ENCODE results near the gene MADD.
A peak's percentile ranks its signal among the peaks of the same experiment; 100 is the strongest.

Gene MADD

GRCh38 chr11:47356129-47356997 is 86.4 kb downstream of the MADD start:
- DNase-seq (ENCODE audit: low spot score): no peak

DNA sequence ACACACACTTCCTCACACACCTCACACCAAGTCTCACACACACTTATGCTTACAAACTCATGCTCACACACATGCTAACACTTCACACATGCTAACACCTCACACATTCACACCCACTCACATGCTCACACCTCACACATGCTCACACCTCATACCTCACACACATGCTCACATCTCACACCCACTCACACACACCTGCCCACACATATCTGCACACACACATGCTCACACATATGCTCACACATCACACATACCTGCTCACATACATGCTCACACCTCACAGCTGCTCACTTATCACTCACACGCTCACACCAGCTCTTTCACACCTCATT is 87.0 kb downstream of the MADD start:
- DNase-seq (ENCODE audit: low spot score): no peak

- no peak for DNase-seq (ENCODE audit: low spot score)
These were observed 88.2 kb downstream of the MADD start for GRCh38 chr11:47357985-47358730.

DNA sequence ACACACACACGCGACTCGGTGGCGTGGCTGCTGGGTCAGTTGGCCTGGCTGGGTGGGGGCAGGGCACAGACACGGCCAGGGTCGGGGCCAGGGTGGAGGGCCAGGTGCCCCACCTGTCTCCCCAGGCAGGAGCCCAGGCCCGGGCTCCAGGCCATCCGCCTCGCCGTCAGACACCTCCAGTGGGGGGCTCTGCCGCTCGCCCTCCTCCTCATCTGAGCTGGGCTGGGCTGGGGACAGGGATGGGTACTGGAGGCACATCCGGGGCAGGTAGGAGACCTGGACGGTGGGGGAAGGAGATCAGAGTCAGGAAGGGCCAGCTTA is 88.8 kb downstream of the MADD start:
- no peak for DNase-seq (ENCODE audit: low spot score)

DNA sequence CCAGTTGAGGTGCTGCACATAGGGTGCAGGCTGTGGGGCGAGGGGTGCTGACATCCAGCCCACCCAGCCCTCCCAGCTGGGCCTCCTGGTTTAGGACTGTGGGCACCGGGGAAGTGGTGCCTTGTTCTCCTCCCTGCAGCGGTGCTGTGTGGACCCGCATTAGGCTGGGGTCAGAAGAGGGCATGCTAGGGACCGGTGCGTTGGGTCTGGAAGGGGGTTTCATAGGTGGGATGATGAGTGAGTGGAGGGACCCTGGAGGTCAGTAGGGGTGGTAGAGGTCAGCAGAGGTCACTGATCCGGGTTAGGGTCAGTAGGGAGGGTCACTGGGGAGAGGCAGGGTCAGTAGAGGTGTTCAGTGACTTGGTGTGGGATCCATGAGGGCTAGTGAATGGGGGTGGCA is 89.2 kb downstream of the MADD start:
- DNase-seq (ENCODE audit: low spot score): no peak

DNA sequence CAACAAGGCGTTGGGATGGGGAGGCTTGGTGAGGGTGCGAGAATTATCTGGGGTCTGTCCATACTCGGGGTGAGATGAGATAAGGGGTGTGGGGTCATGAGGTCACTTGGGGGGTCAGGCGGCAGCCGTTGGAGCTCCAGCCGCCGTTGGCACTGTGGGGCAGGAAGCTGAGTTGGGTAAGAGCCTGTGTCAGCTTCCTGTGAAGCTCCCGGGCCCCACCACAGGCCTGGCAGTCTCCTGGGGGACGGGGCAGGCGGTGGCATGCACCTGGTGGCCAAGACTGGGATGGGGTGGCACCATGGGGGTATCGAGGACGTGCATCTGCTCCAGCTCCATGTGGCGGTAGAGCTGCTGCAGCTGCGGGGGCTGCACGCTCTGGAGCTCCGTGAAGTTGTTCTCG is 89.7 kb downstream of the MADD start:
- no peak for DNase-seq (ENCODE audit: low spot score)

GRCh38 chr11:47360341-47360740 is 90.4 kb downstream of the MADD start:
- no peak for DNase-seq (ENCODE audit: low spot score)

DNA sequence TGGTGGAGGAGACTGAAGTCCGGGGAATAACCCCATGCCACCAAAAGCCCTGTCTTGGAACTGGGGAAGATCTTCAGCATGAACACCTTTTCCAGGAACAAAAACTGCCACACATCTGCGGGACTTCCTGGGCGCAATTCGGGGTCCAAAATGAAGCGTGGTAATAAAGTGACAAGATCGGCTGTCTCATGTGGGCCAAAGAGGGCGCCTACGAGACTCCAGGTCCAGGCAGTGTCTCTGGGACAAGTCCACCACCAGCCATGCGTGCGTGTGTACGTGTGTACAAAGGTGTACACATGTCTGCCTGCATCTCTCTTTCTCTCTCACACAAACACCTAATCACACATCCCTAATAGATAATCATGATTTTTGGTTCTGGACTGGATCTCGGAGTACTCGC is 91.5 kb downstream of the MADD start:
- no peak for DNase-seq (ENCODE audit: low spot score)

DNA sequence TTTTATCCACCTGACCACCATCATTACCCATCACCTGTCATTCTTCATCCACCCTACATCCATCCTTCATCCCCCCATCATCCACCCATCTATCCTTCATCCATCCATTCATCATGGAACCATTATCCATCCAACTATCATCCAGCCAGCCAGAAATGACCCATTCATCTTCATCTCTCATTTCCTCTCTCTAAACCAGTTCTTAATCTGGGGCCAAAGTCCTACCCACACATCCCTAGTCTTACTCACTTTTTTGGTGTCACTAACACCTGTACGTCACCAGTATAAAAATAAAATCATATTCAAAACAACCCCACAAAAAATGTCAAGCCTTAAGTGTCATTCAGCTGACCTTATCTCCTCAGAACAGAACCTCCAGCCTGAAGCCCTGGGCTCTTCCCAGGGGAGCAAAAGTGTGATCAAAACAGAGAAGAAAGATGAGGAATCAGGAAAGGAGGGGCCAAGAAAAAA is 96.1 kb downstream of the MADD start:
- DNase-seq (ENCODE audit: low spot score): no peak

DNA sequence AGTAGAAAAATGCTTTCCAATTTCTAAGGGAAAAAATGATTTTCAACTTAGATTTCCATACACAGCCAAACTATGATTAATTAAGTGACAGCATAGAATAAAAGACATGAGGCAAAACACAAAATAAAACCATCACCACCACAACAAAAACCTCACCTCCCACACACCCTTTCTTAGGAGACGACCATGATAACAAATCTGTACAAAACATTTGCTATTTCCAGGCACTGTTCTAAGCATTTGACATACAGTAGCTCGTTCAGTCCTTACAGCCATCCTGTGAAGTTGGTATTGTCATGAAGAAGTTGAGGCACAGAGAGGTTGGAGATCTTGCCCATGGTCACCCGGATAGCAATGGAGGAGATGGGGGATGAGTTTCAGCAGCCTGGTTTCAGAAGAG is 99.7 kb downstream of the MADD start:
- no peak for DNase-seq (ENCODE audit: low spot score)

- no peak for DNase-seq (ENCODE audit: low spot score)
These were observed 102.5 kb downstream of the MADD start for GRCh38 chr11:47372422-47372821.

- DNase-seq (ENCODE audit: low spot score): peak; percentile 71
These were observed 104.2 kb downstream of the MADD start for GRCh38 chr11:47373876-47374719.

DNA sequence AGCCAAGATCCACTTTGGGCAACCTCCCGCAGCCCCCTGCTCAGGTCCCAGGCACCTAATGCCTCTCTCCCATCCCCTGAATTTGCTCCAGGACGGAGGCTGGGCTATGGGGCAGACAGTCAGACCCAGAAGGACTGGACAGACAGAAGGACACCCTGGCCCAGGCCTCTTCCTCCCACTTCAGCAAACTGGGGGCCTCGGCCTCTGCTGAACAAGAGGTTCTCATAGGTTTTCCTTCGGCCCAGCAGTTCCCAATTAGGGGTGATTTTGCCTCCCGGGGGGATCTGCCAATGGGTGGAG is 104.7 kb downstream of the MADD start:
- no peak for DNase-seq (ENCODE audit: low spot score)

GRCh38 chr11:47375020-47375419 is 105.1 kb downstream of the MADD start:
- DNase-seq (ENCODE audit: low spot score): no peak

- DNase-seq (ENCODE audit: low spot score): no peak
These were observed 105.7 kb downstream of the MADD start for GRCh38 chr11:47375546-47376085.

DNA sequence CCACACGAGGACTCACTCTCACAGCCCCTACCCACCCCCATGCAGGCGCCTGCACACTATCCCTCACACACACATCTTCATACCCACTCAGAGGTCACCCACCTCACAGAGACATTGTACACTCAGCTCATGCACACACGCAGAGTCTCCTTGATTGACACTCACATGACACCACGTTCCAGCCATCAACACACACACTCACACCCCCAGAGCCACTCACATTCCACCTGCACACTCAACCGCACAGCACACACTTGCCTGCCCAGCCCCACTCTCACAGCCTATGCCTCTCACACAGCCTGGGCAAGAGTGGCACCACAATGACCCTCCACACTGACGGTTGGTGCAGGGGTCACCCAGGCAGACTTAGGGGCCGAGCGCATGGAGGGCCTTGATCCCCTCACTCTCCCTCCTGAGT is 106.2 kb downstream of the MADD start:
- DNase-seq (ENCODE audit: low spot score): no peak

GRCh38 chr11:47376525-47377371 is 106.8 kb downstream of the MADD start:
- no peak for DNase-seq (ENCODE audit: low spot score)

DNA sequence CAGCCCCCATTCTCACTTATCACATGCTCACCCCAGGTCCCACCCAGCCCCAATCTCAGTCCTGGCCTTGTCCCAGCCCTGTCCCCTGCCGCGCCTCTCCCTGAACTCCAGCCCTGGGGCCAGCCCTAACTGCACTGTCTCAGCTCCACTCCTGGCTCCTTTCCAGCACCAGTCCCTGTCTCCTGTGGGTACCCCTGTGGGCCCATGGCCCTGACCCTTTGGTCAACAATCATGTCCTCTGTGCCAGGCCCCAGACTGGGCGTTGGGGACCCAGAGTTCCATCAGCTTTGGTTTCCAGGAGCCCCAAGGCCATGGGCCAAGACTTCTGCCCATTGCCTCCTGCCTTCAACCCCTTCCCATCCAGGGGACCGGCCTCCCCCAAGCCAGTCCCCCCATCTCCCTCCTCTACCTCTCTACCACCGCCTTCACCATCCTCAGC is 107.7 kb downstream of the MADD start:
- DNase-seq (ENCODE audit: low spot score): no peak

DNA sequence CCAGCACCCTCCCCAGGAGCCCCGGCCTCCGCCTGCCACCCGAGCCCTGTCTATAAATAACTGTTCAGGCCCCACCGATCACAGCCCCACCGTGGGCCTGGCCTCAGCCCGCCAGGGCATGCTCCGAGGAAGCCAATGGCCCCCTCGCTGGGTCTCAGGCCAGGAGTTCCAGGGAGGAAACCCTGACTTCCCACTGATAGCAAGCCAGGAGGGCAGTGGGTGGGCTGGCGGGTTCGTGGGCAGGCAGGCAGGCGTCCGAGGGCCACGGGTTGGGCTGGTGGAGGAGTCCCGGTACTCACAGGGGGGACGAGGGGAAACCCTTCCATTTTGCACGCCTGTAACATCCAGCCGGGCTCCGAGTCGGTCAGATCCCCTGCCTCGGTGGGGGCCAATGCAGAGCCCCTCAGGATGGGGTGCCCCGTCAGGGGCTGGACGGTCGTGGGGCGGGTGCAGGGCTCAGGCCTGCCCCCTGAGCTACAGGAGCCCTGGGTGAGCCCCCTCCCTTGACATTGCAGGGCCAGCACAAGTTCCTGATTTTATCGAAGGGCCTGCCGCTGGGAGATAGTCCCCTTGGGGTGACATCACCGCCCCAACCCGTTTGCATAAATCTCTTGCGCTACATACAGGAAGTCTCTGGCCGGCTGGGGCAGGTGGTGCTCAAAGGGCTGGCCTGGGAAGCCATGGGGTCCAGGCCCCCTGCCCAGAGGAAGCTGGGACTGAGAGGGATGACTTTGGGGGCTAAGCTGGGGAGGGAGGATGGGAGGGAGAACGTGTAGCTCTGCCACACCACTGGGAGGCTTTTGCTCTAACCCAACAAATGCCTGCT is 108.3 kb downstream of the MADD start, which contains the start of gene SPI1:
Gene SPI1 (minus strand): TSS at position 538 of the 826 bp plus-strand sequence. CDS start 194 bp downstream, at position 344.
- no peak for DNase-seq (ENCODE audit: low spot score)

GRCh38 chr11:47378836-47379170 is 108.9 kb downstream of the MADD start:
- DNase-seq (ENCODE audit: low spot score): no peak

Measured in SK-N-DZ (cell line).